GM19468 (cell line): Measurements from ENCODE around the gene MCEE.
"Not testable (repeated sequence)": the region's sequence is repeated elsewhere in the genome, so short reads cannot be mapped to it uniquely, and the experiment has no call there.

ENCODE experiments used
- ATAC-seq: cut with Tn5 transposase; IDR thresholded peaks from one replicate; pipeline ENCODE4 v1.9.1; 2021; ENCODE audit warnings: mild to moderate bottlenecking, moderate library complexity, moderate number of reproducible peaks; ENCODE audit not compliant: unreplicated experiment; ENCODE audit errors: extremely low read depth

MCEE gene

GRCh38 chr2:71130152-71130904 lies at the start of gene MCEE, which contains the start of gene MPHOSPH10:
MCEE (minus strand) TSS chr2:71130229; CDS start chr2:71130219, 10 bp downstream.
MPHOSPH10 (plus strand) TSS chr2:71130634; CDS start chr2:71130666, 32 bp downstream.
- ATAC-seq = peak; percentile 64

DNA sequence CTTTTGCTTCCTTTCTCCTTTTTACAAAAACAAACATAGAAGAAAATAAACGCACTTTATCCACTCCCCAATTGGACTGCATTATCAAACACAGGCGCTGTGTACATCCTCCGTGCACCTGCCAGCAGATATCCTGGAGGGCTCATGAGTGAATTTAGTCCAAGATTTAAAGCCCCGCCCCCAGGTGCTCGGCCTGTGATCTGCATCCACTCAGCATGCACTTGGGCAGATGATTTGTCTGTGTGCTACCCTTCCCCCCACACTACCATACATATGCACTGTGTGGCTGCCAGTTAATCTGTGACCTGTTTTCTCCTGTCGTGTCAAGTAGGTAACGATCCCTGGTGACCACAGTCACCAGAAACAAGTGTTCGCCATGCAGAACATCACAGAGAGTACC lies 48.8 kb upstream of the MCEE start:
- ATAC-seq = not testable (repeated sequence)

DNA sequence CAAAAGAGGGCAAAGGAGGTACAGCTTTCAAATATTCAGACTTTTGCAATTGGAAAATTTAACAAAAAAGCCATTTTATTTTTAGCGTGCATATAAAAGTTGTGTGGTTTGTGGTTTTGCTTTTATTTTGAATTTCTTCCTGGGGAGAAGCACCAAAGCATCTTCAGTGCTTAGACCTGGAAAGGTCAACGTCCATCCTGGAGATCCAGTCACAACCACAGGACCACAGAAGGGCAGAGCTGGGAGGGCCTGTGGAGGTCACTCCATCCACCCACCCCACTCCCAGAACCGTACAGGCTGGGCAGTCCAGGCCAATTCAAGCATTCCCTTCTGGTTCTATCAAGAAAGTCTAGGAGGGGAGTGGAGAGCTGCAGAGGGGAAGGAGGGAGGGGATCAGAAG lies 44.2 kb upstream of the MCEE start:
- no peak for ATAC-seq

DNA sequence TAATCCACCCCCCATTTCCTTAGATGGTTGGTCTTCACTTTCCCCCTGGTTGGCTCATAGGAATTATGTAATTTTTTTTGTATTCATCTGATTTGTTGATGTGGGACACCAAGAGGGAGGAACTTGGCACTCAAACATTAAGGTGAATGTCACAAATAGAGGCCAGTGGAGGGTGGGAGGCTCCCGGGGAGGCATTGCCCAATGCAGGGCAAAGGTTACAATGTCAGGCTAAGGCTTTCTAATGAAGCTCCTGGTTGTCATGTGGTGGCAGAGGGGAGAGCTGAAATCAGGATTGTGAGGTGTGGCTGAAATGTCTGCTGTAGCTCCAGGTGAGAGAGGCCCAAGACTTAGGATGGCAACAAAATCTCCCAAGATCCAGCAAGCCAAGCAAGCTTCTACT lies 43.1 kb upstream of the MCEE start:
- ATAC-seq = no peak

DNA sequence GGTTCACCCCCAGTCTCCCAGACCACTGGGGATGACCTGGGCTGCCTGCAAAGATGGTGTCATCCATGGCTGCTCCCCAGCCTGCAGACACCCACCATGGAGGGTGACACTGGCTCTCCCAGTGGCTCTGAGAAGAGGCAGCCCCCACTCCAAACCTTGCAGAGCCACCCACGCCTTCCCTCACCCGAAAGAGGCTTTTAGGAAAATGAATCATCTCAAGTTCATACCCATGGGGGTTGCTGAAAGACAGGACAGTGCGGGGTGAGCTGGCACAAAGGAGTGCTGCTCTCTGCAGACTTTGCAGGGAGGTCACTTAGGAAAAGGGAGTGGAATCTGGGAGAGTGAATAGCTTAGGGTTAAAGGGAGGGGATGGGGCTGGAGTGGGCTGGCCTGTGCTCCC lies 36.8 kb upstream of the MCEE start:
- no peak for ATAC-seq

GRCh38 chr2:71157124-71157793 lies 27.2 kb upstream of the MCEE start:
- ATAC-seq = no peak

GRCh38 chr2:71156573-71156972 lies 26.5 kb upstream of the MCEE start:
- no peak for ATAC-seq

DNA sequence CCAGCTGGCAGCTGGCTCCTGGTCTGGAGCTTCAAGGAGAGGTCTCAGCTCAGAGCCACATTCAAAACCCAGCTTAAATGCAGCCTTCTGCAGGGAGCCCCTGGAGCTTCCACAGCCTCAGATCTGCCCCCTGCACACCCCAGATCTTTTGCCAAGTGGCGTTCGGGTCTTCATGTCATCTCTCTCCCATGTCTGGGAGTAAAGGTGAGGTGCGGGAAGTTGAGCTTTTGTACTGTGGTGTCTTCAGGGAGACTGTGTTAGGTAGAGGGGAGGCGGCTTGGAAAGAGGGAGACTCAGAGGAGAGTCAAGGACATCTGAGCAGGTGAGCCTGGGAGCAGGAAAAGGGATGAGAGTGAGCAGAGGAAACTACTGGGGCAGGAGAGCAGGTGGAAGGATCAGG lies 25.8 kb upstream of the MCEE start:
- ATAC-seq = no peak

DNA sequence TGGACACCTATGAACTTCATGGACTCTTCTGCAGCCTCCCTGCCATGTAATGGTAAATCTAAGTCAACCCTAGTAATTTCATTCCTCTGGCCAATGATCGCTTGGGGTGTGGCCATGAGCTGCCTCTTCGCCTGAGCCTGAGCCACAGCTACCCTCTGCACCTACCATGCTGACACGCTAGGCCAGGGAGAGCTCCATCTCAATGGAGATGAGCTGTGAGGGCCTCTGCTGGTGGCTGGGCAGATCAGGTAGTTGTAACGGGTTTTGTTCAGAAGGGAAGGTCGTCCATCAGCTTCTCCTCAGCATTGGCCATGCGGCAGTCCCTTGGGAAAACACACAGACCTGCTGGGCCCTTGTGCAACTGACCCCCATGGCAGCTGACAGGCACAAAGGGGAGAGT lies 24.8 kb upstream of the MCEE start:
- peak; percentile 76 for ATAC-seq

- ATAC-seq = no peak
Observed at GRCh38 chr2:71154279-71154678, 24.2 kb upstream of the MCEE start.

DNA sequence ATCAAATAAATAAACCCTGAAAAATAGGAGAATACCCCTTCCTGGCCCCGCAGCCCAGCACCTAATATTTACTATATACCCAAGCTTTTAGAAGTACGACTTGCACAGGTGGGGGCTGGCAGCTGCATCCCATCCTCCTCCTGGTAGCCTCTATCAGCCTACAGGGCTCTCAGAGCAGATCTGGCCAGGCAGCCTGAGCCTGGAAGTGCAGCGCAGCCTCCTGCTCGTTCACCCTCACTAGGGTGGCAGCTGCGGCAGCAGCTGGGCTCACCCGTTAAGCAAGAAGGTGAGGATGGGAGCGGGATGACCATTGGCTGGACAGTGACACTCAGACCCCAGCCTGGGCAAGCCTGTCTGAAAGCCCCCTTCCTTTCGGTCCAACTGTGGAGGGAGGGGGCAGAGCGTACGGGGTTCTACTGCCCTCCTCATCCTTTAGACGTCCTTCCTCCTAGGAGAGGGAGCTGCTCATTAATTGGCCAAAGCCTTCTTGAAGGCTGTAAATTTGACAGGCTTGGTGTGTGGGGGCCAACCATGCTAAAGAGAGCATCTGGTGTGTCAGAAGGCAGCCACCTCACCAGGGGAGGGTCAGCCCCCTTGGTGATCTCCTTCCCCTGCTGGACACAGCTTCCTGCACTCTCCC lies 23.7 kb upstream of the MCEE start:
- no peak for ATAC-seq

GRCh38 chr2:71151620-71152019 lies 21.6 kb upstream of the MCEE start:
- ATAC-seq = no peak

- no peak for ATAC-seq
Observed at GRCh38 chr2:71150082-71150816, 20.2 kb upstream of the MCEE start.

- ATAC-seq = no peak
Observed at GRCh38 chr2:71148506-71149063, 18.6 kb upstream of the MCEE start.

GRCh38 chr2:71143782-71144181 lies 13.8 kb upstream of the MCEE start:
- ATAC-seq = no peak

DNA sequence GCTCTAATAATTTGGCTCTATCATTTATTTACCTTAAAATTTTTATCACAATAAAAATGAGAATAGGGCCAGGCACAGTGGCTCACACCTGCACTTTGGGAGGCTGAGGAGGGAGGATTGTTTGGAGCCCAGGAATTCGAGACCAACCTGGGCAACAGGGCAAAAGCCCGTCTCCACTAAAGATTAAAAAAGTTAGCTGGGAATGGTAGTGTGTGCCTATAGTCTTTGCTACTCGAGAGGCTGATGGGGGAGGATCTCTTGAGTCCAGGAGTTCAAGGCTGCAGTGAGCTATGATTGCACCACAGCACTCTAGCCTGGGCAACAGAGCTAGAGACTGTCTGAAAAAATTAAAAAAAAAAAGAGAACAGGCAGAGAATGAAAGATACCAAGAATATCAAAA lies 6.1 kb upstream of the MCEE start:
- no peak for ATAC-seq

DNA sequence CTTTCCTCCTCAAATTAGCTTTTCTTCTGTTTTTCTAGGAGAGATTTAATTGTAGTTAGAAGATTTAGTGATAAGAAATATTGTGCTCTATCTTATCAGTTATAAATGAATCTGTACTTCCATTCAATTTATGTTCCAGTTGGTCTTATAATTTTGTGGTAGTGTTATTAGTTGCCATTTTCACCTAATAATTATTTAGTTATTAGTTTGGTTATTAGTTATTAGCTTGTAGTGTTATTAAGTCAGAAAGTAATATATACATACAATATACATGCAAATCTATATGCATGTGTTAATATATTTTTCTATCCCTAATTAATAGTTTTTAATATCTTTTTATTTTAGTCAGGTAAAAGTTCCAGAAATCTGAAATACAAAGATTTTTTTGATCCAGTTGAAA lies 3.6 kb upstream of the MCEE start:
- ATAC-seq = no peak

GRCh38 chr2:71131387-71132166 lies 1.5 kb upstream of the MCEE start:
- not testable (repeated sequence) for ATAC-seq

DNA sequence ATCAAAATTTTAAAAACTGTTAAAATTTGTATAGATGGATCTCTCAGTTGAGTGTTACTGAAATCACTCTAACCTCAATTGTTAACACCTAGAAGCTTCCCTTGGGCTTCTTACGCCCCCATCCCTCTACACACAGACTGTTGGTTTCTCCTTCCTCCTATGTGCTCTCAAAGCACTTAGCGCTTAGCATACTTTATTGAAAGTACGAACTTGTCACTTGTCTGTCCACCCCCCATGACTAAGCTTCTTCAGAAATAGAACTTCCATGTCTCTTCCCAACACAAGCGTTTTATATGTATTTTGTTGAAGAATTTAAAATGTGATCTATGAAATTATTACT lies 846 bp upstream of the MCEE start:
- no peak for ATAC-seq

DNA sequence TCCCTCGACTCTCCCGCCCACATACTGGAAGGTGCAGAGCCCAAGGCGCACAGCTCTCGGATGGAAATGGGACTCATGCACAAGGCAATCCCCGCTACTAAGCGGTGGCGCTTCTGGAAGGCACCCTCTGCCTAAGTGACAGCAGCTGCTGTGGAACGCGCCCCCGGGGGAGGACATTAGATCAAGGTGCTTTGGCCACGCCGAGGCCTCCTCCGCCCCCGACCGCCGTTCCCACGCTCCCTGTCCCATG lies 202 bp downstream of the MCEE start:
- peak; percentile 15 for ATAC-seq
